ENCODE results near the gene PITPNM2. TPM values are rescaled to one million over a fixed set of nuclear protein-coding genes. Genes with fewer than 3 reads are reported as not detected.

The PITPNM2 gene
- total and polyA plus RNA-seq, 8 donors: 1.8 to 28.1 (median 7.4) TPM

DNA sequence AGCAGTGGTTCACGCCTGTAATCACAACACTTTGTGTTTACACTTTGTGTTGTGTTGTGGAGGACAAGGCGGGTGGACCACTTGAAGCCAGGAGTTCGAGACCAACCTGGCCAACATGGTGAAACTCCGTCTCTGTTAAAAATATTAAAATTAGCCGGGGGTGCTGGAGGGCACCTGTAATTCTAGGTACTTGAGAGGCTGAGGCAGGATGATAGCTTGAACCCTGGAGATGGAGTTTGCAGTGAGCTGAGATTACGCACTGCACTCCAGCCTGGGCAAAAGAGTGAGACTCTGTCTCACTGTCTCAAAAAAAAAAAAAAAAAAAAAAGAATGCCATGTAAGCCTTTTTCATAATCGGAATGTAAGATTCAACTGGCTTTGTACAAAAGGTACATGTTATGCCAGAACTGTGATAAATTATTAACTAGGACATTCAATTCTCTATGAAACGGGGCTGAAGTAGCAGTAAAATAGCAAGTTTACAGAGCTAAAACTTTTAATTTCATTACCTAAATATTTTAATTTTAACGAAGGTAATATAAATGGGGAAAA is 13.9 kb upstream of the PITPNM2 start:
- Histone ChIP-seq H3K4me3 (no peak overlapping the region), H3K36me3 (peaks cover 0 to 47% (median 26%) of the 10 kb centered on the region in 4 donors), H3K4me1 (peaks cover 0 to 21% (median 15%) of the 10 kb centered on the region in 4 donors), H3K27me3 (no peaks in the 10 kb centered on the region), H3K27ac (peak overlapping the region in 1 of 5 donors; percentile 8), H3K9me3 (no peaks in the 10 kb centered on the region)
- TF ChIP-seq POLR2AphosphoS5 (IDR thresholded peaks at IDR 0.05) (no peak), POLR2A (IDR thresholded peaks at IDR 0.05) (no peak), EP300 (IDR thresholded peaks at IDR 0.05) (no peak)
- TF ChIP-seq, protein P1, sequence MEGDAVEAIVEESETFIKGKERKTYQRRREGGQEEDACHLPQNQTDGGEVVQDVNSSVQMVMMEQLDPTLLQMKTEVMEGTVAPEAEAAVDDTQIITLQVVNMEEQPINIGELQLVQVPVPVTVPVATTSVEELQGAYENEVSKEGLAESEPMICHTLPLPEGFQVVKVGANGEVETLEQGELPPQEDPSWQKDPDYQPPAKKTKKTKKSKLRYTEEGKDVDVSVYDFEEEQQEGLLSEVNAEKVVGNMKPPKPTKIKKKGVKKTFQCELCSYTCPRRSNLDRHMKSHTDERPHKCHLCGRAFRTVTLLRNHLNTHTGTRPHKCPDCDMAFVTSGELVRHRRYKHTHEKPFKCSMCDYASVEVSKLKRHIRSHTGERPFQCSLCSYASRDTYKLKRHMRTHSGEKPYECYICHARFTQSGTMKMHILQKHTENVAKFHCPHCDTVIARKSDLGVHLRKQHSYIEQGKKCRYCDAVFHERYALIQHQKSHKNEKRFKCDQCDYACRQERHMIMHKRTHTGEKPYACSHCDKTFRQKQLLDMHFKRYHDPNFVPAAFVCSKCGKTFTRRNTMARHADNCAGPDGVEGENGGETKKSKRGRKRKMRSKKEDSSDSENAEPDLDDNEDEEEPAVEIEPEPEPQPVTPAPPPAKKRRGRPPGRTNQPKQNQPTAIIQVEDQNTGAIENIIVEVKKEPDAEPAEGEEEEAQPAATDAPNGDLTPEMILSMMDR (IDR thresholded peaks at IDR 0.05): no peak
- intact Hi-C loops (cut with DNase I; ENCODE audit: low total_unique reads): no loop called here
- 63 to 81% (median 72%) methylated on average over 9 of the region's 9 CpGs for WGBS, 5 donors
- DNase-seq: no peak

DNA sequence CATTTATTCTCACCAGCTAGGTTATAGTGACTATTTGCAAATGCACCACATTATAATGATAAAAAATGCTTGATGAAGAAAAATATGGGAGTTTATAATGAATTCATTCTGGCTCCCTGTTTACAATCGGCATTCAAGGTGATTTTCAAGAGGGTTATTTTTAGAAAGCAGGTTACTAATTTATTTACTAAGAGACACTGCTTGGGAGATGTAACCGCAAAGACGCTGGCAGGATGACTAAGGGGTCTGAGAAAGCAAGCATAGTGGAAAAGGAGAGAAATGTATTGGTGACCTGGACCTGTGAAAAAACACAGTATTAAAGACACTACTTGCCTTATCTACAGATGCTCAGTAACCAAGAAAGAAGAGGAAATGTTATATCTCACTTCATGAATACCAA is 13.3 kb upstream of the PITPNM2 start:
- Histone ChIP-seq H3K36me3 (peaks cover 0 to 47% (median 26%) of the 10 kb centered on the region in 4 donors), H3K27me3 (no peaks in the 10 kb centered on the region), H3K4me3 (no peak overlapping the region), H3K9me3 (no peaks in the 10 kb centered on the region), H3K4me1 (peaks cover 0 to 21% (median 15%) of the 10 kb centered on the region in 4 donors), H3K27ac (no peak overlapping the region)
- intact Hi-C loops (cut with DNase I; ENCODE audit: low total_unique reads): no loop called here
- DNase-seq: no peak
- TF ChIP-seq POLR2A (IDR thresholded peaks at IDR 0.05): no peak
- TF ChIP-seq, protein P1 (IDR thresholded peaks at IDR 0.05): no peak
- no peak for TF ChIP-seq EP300 (IDR thresholded peaks at IDR 0.05)
- TF ChIP-seq POLR2AphosphoS5 (IDR thresholded peaks at IDR 0.05): no peak
- WGBS, 5 donors: 73 to 96% (median 83%) methylated on average over 3 of the region's 3 CpGs

DNA sequence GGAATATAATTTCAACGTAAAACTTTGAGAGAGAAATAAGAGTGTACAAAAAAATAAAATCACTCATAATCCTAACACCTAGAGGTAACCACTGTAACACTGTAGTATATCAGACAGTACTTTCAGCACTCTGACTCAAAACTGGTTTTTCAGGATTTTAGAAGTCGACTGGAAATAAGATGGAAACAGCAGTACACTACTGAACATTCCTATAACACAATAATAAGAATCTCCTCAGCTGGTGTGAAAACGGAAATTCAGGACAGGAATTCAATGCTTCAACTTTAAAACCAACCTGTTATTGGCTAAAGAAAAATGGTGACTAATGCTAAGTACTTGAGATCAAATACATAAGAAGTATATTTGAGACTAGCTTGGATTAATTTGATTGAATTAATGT is 12.3 kb upstream of the PITPNM2 start:
- DNase-seq: peak in 1 of 2 donors; percentile 65
- H3K9me3 ChIP-seq: no peaks in the 10 kb centered on the region
- peaks cover 0 to 47% (median 26%) of the 10 kb centered on the region in 4 donors for H3K36me3 ChIP-seq
- no peak overlapping the region for H3K27ac ChIP-seq
- intact Hi-C loops (cut with DNase I; ENCODE audit: low total_unique reads): no loop called here
- TF ChIP-seq EP300 (IDR thresholded peaks at IDR 0.05): no peak
- no peak for TF ChIP-seq POLR2A (IDR thresholded peaks at IDR 0.05)
- TF ChIP-seq POLR2AphosphoS5 (IDR thresholded peaks at IDR 0.05): no peak
- TF ChIP-seq, protein P1 (IDR thresholded peaks at IDR 0.05): no peak
- H3K27me3 ChIP-seq: no peaks in the 10 kb centered on the region
- no peak overlapping the region for H3K4me3 ChIP-seq
- WGBS, 5 donors: 34 to 54% (median 50%) methylated on average over 3 of the region's 3 CpGs
- peaks cover 0 to 21% (median 15%) of the 10 kb centered on the region in 4 donors for H3K4me1 ChIP-seq

DNA sequence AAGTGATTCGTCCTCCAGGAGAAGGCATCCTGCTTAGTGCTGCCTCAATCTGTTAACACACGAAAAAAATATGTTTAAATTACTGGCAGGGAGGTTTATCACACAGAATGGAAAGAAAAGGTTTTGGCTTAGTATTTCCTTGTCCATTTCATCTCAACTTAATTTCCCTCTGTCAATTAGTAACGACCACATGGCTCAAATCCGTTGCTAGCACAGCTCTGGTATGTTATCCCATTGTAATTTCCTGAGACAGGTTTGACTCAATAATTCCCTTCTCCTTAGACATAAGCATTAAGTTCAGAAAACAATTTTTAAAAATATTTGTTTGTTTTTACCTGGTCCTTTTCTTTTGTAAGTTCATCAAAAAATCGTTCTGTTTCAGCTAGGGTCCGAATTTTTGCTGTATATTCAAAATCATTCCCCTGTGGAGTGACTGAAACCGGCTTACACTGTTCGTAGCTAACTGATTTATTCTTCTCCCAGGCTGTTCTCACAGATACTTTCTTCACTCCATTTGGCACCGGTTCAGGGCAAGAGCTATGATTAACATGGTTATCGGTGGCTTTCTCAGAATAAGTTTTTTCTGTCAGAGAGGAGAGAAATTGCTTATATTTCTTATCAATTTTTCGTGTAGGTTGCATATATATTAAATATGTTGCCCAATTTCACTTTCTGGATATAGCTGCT is 10.1 kb upstream of the PITPNM2 start:
- no peaks in the 10 kb centered on the region for H3K9me3 ChIP-seq
- intact Hi-C loops (cut with DNase I; ENCODE audit: low total_unique reads): no loop called here
- H3K36me3 ChIP-seq: peaks cover 0 to 40% (median 14%) of the 10 kb centered on the region in 4 donors
- DNase-seq: no peak
- H3K27ac ChIP-seq: no peak overlapping the region
- WGBS, 5 donors: 21 to 44% (median 30%) methylated on average over 11 of the region's 11 CpGs
- TF ChIP-seq POLR2AphosphoS5 (IDR thresholded peaks at IDR 0.05): no peak
- TF ChIP-seq POLR2A (IDR thresholded peaks at IDR 0.05): no peak
- TF ChIP-seq, protein P1 (IDR thresholded peaks at IDR 0.05): no peak
- TF ChIP-seq EP300 (IDR thresholded peaks at IDR 0.05): no peak
- no peak overlapping the region for H3K4me3 ChIP-seq
- no peaks in the 10 kb centered on the region for H3K27me3 ChIP-seq
- H3K4me1 ChIP-seq: peaks cover 0 to 21% (median 15%) of the 10 kb centered on the region in 4 donors
